Neural progenitor cell (in vitro differentiated cells): ENCODE data around the gene CCR7.

Experiments used
- CTCF ChIP-seq: fragments of 200-600 bp; sonication (generic); IDR thresholded peaks from 2 replicates; pipeline ENCODE4 v1.5.1; 2017; ENCODE audit warnings: antibody characterized with exemption, mild to moderate bottlenecking
- EZH2 ChIP-seq: fragments of 200-600 bp; sonication (generic); IDR thresholded peaks from 2 replicates; pipeline ENCODE4 v1.6.1; 2017; ENCODE audit warnings: antibody characterized with exemption, mild to moderate bottlenecking, moderate library complexity

- no peak for TF ChIP-seq CTCF
- TF ChIP-seq EZH2 = no peak
Measured at GRCh38 chr17:40509626-40510327, 55.5 kb downstream of the CCR7 start.
